ENCODE measurements around the gene SEMA7A. TPM values are rescaled to one million over a fixed set of nuclear protein-coding genes. Genes with fewer than 3 reads are reported as not detected.

SEMA7A gene
- total RNA-seq, 2 donors from 2014 or later: 1.8 to 2.0 TPM

DNA sequence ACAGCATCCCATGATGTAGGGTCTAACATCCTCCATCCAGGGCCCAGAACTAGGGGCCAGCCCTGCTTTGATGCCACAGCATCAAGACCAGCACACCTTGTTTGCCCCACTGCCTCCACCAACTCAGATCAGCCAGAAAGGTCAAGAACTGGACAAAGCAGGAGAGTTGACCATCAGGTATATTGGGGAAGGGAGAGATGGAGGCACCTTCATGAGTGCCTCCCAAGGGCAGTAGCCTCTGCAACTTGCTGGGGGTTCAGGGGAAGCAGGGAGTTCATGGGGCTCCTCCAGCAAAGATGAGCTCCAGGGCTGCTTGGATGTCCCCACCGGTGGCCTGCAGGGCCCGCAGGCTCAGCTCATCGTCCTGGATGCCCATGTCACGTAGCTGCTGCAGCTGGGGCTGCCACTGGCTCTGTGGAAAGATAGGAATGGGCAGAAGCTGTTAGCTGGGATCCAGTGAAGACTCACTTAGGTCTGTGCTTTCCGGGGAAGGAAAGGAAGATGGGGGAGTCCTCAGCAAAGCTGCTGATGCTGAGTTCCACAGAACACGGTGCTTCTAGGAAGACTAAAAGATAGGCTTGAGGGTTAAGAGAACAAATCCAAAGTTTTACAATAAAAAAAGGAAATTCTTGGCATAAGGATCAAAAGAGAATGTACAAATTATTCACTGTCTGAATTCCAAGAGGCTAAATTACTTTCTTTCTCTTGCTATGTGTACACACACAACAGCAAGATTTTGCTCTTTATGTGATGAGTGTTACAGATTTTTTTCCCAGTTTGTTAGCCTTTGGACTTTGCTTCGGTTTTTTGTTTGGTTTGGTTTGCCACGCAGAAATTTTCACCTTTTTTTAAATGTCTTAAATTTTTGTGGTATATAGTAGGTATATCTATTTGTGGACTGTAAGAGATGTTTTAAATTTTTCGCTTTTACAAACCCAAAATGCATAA, 12.3 kb upstream of the SEMA7A start:
- H3K27ac ChIP-seq: no peak overlapping the region
- intact Hi-C loops (cut with DNase I): no loop called here
- TF ChIP-seq, protein P1, sequence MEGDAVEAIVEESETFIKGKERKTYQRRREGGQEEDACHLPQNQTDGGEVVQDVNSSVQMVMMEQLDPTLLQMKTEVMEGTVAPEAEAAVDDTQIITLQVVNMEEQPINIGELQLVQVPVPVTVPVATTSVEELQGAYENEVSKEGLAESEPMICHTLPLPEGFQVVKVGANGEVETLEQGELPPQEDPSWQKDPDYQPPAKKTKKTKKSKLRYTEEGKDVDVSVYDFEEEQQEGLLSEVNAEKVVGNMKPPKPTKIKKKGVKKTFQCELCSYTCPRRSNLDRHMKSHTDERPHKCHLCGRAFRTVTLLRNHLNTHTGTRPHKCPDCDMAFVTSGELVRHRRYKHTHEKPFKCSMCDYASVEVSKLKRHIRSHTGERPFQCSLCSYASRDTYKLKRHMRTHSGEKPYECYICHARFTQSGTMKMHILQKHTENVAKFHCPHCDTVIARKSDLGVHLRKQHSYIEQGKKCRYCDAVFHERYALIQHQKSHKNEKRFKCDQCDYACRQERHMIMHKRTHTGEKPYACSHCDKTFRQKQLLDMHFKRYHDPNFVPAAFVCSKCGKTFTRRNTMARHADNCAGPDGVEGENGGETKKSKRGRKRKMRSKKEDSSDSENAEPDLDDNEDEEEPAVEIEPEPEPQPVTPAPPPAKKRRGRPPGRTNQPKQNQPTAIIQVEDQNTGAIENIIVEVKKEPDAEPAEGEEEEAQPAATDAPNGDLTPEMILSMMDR (IDR thresholded peaks at IDR 0.05): no peak
- DNase-seq: no peak
- no peak overlapping the region for H3K4me3 ChIP-seq
- H3K4me1 ChIP-seq: no peaks in the 10 kb centered on the region
- no peaks in the 10 kb centered on the region for H3K9me3 ChIP-seq
- no peaks in the 10 kb centered on the region for H3K27me3 ChIP-seq
- no peak overlapping the region for H3K9ac ChIP-seq (ENCODE audit: low read depth in 2 of 2, low read length in 2 of 2)
- peaks cover 9% of the 10 kb centered on the region for H3K36me3 ChIP-seq

DNA sequence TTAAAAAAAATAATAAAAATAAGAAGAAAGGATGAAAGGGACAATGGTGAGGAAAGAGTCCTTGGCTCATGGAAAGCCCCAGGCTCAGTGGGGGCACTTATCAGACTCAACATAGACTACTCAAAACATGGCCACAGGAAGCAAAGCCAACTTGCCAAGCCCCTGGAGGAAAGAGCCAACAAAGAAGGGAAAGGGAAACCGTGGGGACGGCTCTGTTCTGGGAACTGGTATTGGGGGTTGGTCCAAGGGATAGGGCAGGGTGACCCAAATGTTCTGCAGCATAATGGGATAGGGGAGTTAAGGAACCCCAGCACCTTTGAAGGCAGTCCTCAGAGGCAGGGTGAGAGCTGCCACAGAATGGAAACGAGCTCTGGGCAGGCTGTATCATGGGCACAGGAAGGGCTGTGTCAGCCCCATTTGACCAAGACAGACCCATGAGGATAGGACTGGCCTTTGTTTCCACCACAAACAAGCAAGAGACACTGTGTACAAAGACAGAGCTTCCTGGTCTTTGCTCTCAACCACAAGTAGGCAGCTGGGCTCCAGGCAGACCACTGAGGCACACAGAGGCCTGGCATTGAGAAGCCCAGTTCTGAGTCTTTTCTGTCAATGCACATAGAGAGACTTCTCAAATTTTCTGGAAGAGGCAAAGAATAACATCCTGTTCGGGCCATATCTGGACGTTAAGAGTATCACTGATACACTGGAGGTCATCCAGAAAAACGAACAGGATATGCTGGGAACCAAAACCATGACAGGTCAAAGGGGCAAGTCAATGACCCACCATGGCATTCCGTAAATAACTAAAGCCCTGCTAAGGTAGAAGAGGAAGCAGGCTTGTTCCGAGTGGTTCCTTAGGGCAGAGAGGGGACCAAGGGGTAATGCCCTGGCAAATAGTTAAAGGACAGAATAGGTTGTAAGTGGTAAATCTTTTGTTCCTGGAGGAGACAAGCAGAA, 10.6 kb upstream of the SEMA7A start:
- no peak for DNase-seq

DNA sequence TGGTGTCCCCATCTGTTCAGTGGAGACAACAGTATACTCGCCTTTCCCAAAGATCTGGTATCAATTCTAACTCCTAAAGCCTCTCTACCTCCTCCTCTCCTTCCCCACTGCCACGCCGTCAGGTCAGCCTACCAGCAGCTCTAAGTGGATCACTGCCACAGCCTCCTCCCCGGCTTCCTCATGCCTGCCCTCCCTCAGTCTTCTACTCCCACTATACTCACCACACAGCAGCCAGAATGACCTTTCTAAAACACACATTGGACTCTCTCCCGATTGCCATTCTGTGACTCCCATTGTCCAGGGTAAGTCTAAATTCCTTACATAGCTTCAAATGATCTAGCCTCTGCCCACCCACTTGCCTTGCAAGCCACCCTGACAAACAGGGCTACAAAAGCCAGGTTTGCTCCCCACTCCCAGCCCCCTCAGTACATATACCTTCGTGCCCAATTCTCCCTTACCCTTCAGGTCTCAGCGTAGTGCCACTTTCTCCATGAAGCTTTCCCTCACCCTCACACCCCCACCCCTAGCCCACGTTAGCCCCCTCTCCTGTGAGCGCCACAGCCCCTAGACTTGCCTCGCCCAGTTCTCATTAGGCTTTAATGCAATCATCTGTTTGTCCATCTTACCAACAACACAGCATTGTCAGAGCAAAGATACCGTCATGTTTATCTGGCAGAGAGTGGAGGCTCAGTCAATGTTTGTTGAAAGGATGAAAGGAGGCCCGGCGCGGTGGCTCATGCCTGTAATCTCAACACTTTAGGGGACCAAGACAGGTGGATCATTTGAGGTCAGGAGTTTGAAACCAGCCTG, 9.5 kb upstream of the SEMA7A start:
- intact Hi-C loops (cut with DNase I): no loop called here
- Histone ChIP-seq H3K4me1 (no peaks in the 10 kb centered on the region), H3K36me3 (no peaks in the 10 kb centered on the region), H3K9ac (ENCODE audit: low read depth in 2 of 2, low read length in 2 of 2) (no peak overlapping the region), H3K27ac (no peak overlapping the region), H3K27me3 (no peaks in the 10 kb centered on the region), H3K4me3 (no peak overlapping the region), H3K9me3 (no peaks in the 10 kb centered on the region)
- TF ChIP-seq, protein P1 (IDR thresholded peaks at IDR 0.05): no peak
- no peak for DNase-seq

More for the DNA sequence above, 10.6 kb upstream of the SEMA7A start:
- H3K4me3 ChIP-seq: no peak overlapping the region
- H3K27me3 ChIP-seq: no peaks in the 10 kb centered on the region
- H3K9me3 ChIP-seq: no peaks in the 10 kb centered on the region
- TF ChIP-seq, protein P1 (IDR thresholded peaks at IDR 0.05): no peak
- H3K9ac ChIP-seq (ENCODE audit: low read depth in 2 of 2, low read length in 2 of 2): no peak overlapping the region
- intact Hi-C loops (cut with DNase I): no loop called here
- no peak overlapping the region for H3K27ac ChIP-seq
- no peaks in the 10 kb centered on the region for H3K4me1 ChIP-seq
- peaks cover 9% of the 10 kb centered on the region for H3K36me3 ChIP-seq

DNA sequence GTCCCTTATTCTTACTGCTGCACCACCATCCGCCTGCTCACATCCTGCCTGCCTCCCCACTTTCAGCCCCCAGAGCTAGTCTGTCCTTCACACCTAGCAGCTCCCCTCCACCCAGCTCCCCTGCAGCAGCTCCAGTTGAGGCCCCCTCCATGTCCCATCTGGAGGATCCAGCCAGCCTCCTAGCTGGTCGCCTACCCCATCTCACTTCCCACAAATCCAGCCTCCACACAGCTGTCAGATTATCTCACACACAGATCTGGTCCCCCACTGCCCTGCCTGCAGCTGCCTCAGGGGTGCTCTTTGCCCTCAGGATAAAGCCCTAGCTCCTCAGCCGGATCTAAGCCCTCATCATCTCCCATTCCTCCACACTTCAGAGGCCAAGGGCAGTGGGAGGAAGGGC, 8.8 kb upstream of the SEMA7A start:
- no peak overlapping the region for H3K27ac ChIP-seq

More for the DNA sequence above, 8.8 kb upstream of the SEMA7A start:
- DNase-seq: no peak
- no peak overlapping the region for H3K9ac ChIP-seq (ENCODE audit: low read depth in 2 of 2, low read length in 2 of 2)
- intact Hi-C loops (cut with DNase I): no loop called here
- H3K36me3 ChIP-seq: no peaks in the 10 kb centered on the region
- H3K4me1 ChIP-seq: no peaks in the 10 kb centered on the region
- no peaks in the 10 kb centered on the region for H3K27me3 ChIP-seq
- H3K9me3 ChIP-seq: no peaks in the 10 kb centered on the region
- no peak overlapping the region for H3K4me3 ChIP-seq
- TF ChIP-seq, protein P1 (IDR thresholded peaks at IDR 0.05): no peak
